Activated naive CD4-positive, alpha-beta T cell treated with anti-CD3 and anti-CD28 coated beads, Interleukin-2, amount 50 U/mL, for 16 hours (primary cell): ENCODE measurements around the gene ASB7.

Experiments
- DNase-seq: peaks from one replicate; pipeline ENCODE4 v3.0.0-alpha.2; 2020

The ASB7 gene

GRCh38 chr15:100687582-100688141, 85.3 kb downstream of the ASB7 start:
- no peak for DNase-seq

- no peak for DNase-seq
Measured at GRCh38 chr15:100688549-100689120, 86.2 kb downstream of the ASB7 start.

- no peak for DNase-seq
Measured at GRCh38 chr15:100689131-100689899, 86.9 kb downstream of the ASB7 start.

- DNase-seq = no peak
Measured at GRCh38 chr15:100690032-100690794, 87.8 kb downstream of the ASB7 start.

- no peak for DNase-seq
Measured at GRCh38 chr15:100690795-100691158, 88.4 kb downstream of the ASB7 start.

GRCh38 chr15:100691321-100691720, 88.9 kb downstream of the ASB7 start:
- DNase-seq = no peak

- no peak for DNase-seq
Measured at GRCh38 chr15:100692246-100692645, 89.9 kb downstream of the ASB7 start.

- DNase-seq = no peak
Measured at GRCh38 chr15:100692671-100693070, 90.3 kb downstream of the ASB7 start.

GRCh38 chr15:100693451-100693850, 91.1 kb downstream of the ASB7 start:
- DNase-seq = no peak

GRCh38 chr15:100694381-100695021, 92.1 kb downstream of the ASB7 start:
- DNase-seq = no peak

GRCh38 chr15:100695048-100695447, 92.7 kb downstream of the ASB7 start:
- DNase-seq = no peak

GRCh38 chr15:100696452-100696851, 94.1 kb downstream of the ASB7 start:
- DNase-seq = no peak
